Esophagus muscularis mucosa (tissue), 4 donors: ENCODE measurements around the gene RNF8.

Experiments
- CTCF ChIP-seq, 3 experiments: fragments of 200-600 bp in 2 of 3; fragments of 450-650 bp in 1 of 3; sonication (generic) in 2 of 3; IDR thresholded peaks; one replicate each; pipeline ENCODE4 v1.5.1; 2017 to 2019; ENCODE audit warnings: antibody characterized with exemption in 3 of 3, mild to moderate bottlenecking in 2 of 3, moderate library complexity in 1 of 3
- EP300 ChIP-seq: sonication (generic); formaldehyde crosslinking; IDR thresholded peaks from one replicate; pipeline ENCODE4 v1.6.1; 2017; ENCODE audit warnings: antibody characterized with exemption
- POLR2A ChIP-seq: fragments of 450-650 bp; IDR thresholded peaks from one replicate; pipeline ENCODE4 v1.6.1; 2017; ENCODE audit warnings: antibody characterized with exemption, moderate library complexity, mild to moderate bottlenecking, low read depth
- POLR2AphosphoS5 ChIP-seq, 2 donors: sonication (generic); formaldehyde crosslinking; IDR thresholded peaks; one replicate each; pipeline ENCODE4 v1.6.1; 2017; ENCODE audit warnings: antibody characterized with exemption in 2 of 2

DNA sequence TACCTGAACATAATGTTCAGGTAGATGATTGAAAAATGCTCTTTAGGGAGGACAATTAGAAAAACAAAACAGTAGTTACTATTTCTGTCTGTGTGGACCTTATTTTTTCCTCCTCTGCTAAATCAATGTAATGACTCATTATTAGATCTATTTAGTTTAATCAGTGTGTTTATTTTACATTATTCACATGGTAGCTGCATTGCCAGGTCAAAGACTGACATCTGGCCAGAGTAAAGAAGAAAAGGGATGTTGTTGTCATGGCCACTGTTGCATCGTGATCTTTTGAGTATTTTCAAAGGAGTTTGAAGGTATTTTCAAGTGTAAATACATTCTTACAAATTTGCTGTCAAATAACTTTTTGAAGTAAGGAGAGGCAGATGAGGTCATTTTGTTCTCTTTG, 85.1 kb downstream of the RNF8 start:
- no peak for TF ChIP-seq POLR2A
- TF ChIP-seq CTCF (IDR thresholded peaks at IDR 0.05): no peak
- no peak for TF ChIP-seq EP300
- TF ChIP-seq POLR2AphosphoS5 (IDR thresholded peaks at IDR 0.05): no peak
